IMR-90 (cell line): ENCODE results near the gene ZNF423. TPM values are rescaled to one million over a fixed set of nuclear protein-coding genes. Genes with fewer than 3 reads are reported as not detected.

Experiments
- ATAC-seq: fragments of 200-7000 bp; cut with Tn5 transposase; 2 replicates; pipeline ENCODE4 v1.9.1; 2020; ENCODE audit warnings: low read depth, mild to moderate bottlenecking, moderate library complexity
- BruUV-seq: library from RNA; stranded (reverse); fragments of 400-500 nt; replicated peaks from 2 replicates; lab custom pipeline; 2021; lab: Mats Ljungman, UMichigan
- CTCF ChIA-PET: fragments of 300-600 bp; formaldehyde crosslinking; extraction: SDS; loops from one replicate; lab custom pipeline; 2021; ENCODE audit warnings: antibody characterized with exemption; lab: Yijun Ruan, JAX
- POLR2A ChIA-PET: fragments of 300-600 bp; sonication (Branson Sonifier 250); formaldehyde crosslinking; loops from one replicate; lab custom pipeline; 2022; ENCODE audit warnings: antibody characterized with exemption; ENCODE audit not compliant: unreplicated experiment; lab: Charles Lee
- DNase-seq: peaks from one replicate; pipeline ENCODE4 v3.0.0; 2013
- H2AFZ ChIP-seq: replicated peaks from 2 replicates; pipeline ENCODE3; 2013; ENCODE audit warnings: low read length, mild to moderate bottlenecking; ENCODE audit not compliant: poor library complexity
- H2AK5ac ChIP-seq: 2 replicates; pipeline ENCODE4 v1.6.1; 2013; ENCODE audit warnings: low read depth, low read length, inconsistent platforms
- H2AK9ac ChIP-seq: replicated peaks from 2 replicates; pipeline ENCODE3; 2013; ENCODE audit warnings: mild to moderate bottlenecking, low read depth, low read length, moderate library complexity; ENCODE audit not compliant: poor library complexity
- H2BK120ac ChIP-seq: 2 replicates; pipeline ENCODE4 v1.6.1; 2013; ENCODE audit warnings: low read depth, low read length, inconsistent platforms
- H2BK15ac ChIP-seq: 3 replicates; pipeline ENCODE4 v1.6.1; 2013; ENCODE audit warnings: low read depth, low read length, inconsistent platforms
- H2BK20ac ChIP-seq: 2 replicates; pipeline ENCODE4 v1.6.1; 2013; ENCODE audit warnings: low read depth, mild to moderate bottlenecking, inconsistent platforms, low read length, moderate library complexity
- H2BK5ac ChIP-seq: 2 replicates; pipeline ENCODE4 v1.6.1; 2013; ENCODE audit warnings: mild to moderate bottlenecking, low read depth, low read length, inconsistent platforms; ENCODE audit not compliant: poor library complexity, severe bottlenecking
- H3K14ac ChIP-seq: replicated peaks from 2 replicates; pipeline ENCODE4 v1.6.1; 2013; ENCODE audit warnings: low read depth, low read length, inconsistent platforms
- H3K18ac ChIP-seq: 2 replicates; pipeline ENCODE4 v1.6.1; 2013; ENCODE audit warnings: low read depth, low read length, control low read depth
- H3K23ac ChIP-seq: 2 replicates; pipeline ENCODE4 v1.6.1; 2013; ENCODE audit warnings: low read depth, low read length, inconsistent platforms
- H3K27ac ChIP-seq: 2 replicates; pipeline ENCODE4 v1.5.1; 2013; ENCODE audit warnings: mild to moderate bottlenecking, control low read depth, low read length; ENCODE audit not compliant: insufficient read depth
- H3K27me3 ChIP-seq: 2 replicates; pipeline ENCODE4 v1.6.1; 2013; ENCODE audit warnings: low read length; ENCODE audit not compliant: control insufficient read depth, insufficient read depth
- H3K36me3 ChIP-seq: 2 replicates; pipeline ENCODE4 v1.6.1; 2013; ENCODE audit warnings: low read length, mixed read lengths; ENCODE audit not compliant: control insufficient read depth, insufficient read depth
- H3K4ac ChIP-seq: 2 replicates; pipeline ENCODE4 v1.6.1; 2013; ENCODE audit warnings: low read depth, low read length, inconsistent platforms
- H3K4me1 ChIP-seq: 2 replicates; pipeline ENCODE4 v1.6.1; 2013; ENCODE audit warnings: low read length, mixed read lengths; ENCODE audit not compliant: control insufficient read depth, insufficient read depth
- H3K4me2 ChIP-seq: 2 replicates; pipeline ENCODE4 v1.6.1; 2013; ENCODE audit warnings: low read depth, mild to moderate bottlenecking, control low read depth, low read length, moderate library complexity
- H3K4me3 ChIP-seq: 2 replicates; pipeline ENCODE4 v1.5.1; 2013; ENCODE audit warnings: low read depth, mild to moderate bottlenecking, control low read depth, low read length, moderate library complexity; ENCODE audit not compliant: insufficient read depth
- H3K56ac ChIP-seq: 2 replicates; pipeline ENCODE4 v1.6.1; 2013; ENCODE audit warnings: low read length, inconsistent platforms; ENCODE audit not compliant: insufficient read depth; ENCODE audit errors: extremely low read depth
- H3K79me1 ChIP-seq, 2 experiments: 2 replicates each; pipeline ENCODE4 v1.6.1; 2013; ENCODE audit warnings: low read length in 2 of 2, inconsistent platforms in 1 of 2, low read depth in 1 of 2
- H3K9ac ChIP-seq: 2 replicates; pipeline ENCODE4 v1.6.1; 2013; ENCODE audit warnings: low read depth, low read length, control low read depth
- H3K9me1 ChIP-seq: 2 replicates; pipeline ENCODE4 v1.6.1; 2013; ENCODE audit warnings: low read length, inconsistent platforms; ENCODE audit not compliant: insufficient read depth
- H3K9me3 ChIP-seq: 2 replicates; pipeline ENCODE4 v1.6.1; 2013; ENCODE audit warnings: low read length; ENCODE audit not compliant: control insufficient read depth, insufficient read depth
- H4K20me1 ChIP-seq: 2 replicates; pipeline ENCODE4 v1.6.1; 2013; ENCODE audit warnings: low read length, inconsistent platforms; ENCODE audit not compliant: insufficient read depth
- H4K5ac ChIP-seq: 2 replicates; pipeline ENCODE4 v1.6.1; 2013; ENCODE audit warnings: mild to moderate bottlenecking, low read depth, low read length, control low read depth
- H4K8ac ChIP-seq, 2 experiments: 2 replicates each; pipeline ENCODE4 v1.6.1; 2013; ENCODE audit warnings: low read depth in 2 of 2, low read length in 2 of 2, control low read depth in 1 of 2, inconsistent platforms in 1 of 2
- H4K91ac ChIP-seq: 2 replicates; pipeline ENCODE4 v1.6.1; 2013; ENCODE audit warnings: low read depth, low read length, inconsistent platforms; ENCODE audit not compliant: insufficient read depth
- CHD1 ChIP-seq: IDR thresholded peaks from 2 replicates; pipeline ENCODE4 v1.6.1; 2012; ENCODE audit warnings: low read depth, low read length, improper control_type of control experiment
- CTCF ChIP-seq: conservative IDR thresholded peaks from 2 replicates; pipeline ENCODE4 v1.5.1; 2012; ENCODE audit warnings: mild to moderate bottlenecking, low read depth, low read length, improper control_type of control experiment
- ELK1 ChIP-seq: fragments of 150-350 bp; IDR thresholded peaks from 2 replicates; pipeline ENCODE4 v1.6.1; 2016; ENCODE audit warnings: low read depth, mild to moderate bottlenecking, low read length, moderate library complexity, borderline replicate concordance
- RCOR1 ChIP-seq: IDR thresholded peaks from 2 replicates; pipeline ENCODE4 v1.6.1; 2012; ENCODE audit warnings: mild to moderate bottlenecking, low read length, improper control_type of control experiment; ENCODE audit not compliant: insufficient replicate concordance
- WGBS, 2 experiments: methylation state at CpG; one replicate each; pipeline versions ENCODE4 v1.1.5 to v1.1.7; 2013; ENCODE audit warnings: missing lambda C conversion rate in 2 of 2; ENCODE audit not compliant: insufficient read length in 1 of 2; ENCODE audit errors: extremely low coverage in 2 of 2; 5-methylcytosine and 5-hydroxymethylcytosine counted together
- dilution Hi-C: fragments of 300-500 bp; cut with HindIII; formaldehyde crosslinking; loops from one replicate; pipeline ENCODE4 v1.14.3; 2018; ENCODE audit warnings: low sequenced_read_pairs; ENCODE audit not compliant: unreplicated experiment
- in situ Hi-C: fragments of 300-500 bp; cut with MboI; formaldehyde crosslinking; loops from 3 replicates; pipeline ENCODE4 v1.14.3; 2019; ENCODE audit warnings: low sequenced_read_pairs, inconsistent platforms, mixed read lengths
- intact Hi-C: fragments of 100-400 bp; cut with micrococcal nuclease; formaldehyde crosslinking; loops from 2 replicates; pipeline ENCODE4 v1.10.0; 2022
- polyA plus RNA-seq, 3 experiments: library from polyadenylated mRNA; depleted of rRNA; stranded (reverse); fragments of >200 nt; gene quantifications; 2 replicates each; pipeline ENCODE4 v1.2.3, GENCODE V29; 2012; ENCODE audit warnings: low replicate concordance in 1 of 3
- total RNA-seq: library from RNA; depleted of rRNA; stranded (reverse); fragments of >200 nt; gene quantifications from 2 replicates; pipeline ENCODE4 v1.2.3, GENCODE V29; 2012
- TF ChIP-seq, protein P1 (sequence below): fragments of 150-350 bp; IDR thresholded peaks from 2 replicates; pipeline ENCODE4 v1.6.1; 2017; ENCODE audit warnings: mild to moderate bottlenecking, antibody characterized with exemption, low read length, low read depth

ZNF423 gene
- total and polyA plus RNA-seq, 2 of the 4 experiments (the other 2 are of a cell fraction) = under 0.01 to 0.10 TPM

DNA sequence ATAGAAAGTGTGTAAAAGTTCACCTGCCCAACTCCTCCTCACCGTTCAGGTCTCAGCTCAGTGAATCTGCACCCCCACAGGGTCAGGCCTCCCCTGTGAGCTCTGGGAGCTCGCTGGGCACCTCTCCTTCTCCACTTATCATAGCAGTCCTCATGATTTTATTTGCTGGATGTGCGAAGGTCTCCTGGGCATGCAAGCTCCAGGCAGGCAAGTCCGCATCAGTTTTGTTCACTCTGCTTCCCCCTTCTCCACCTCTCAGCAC is 112.8 kb downstream of the ZNF423 start (continued):
- no peak for TF ChIP-seq CHD1

GRCh38 chr16:49742428-49743202 is 113.3 kb downstream of the ZNF423 start:
- TF ChIP-seq RCOR1 (no peak), ELK1 (no peak), CHD1 (no peak), CTCF (no peak)
- TF ChIP-seq, protein P1, sequence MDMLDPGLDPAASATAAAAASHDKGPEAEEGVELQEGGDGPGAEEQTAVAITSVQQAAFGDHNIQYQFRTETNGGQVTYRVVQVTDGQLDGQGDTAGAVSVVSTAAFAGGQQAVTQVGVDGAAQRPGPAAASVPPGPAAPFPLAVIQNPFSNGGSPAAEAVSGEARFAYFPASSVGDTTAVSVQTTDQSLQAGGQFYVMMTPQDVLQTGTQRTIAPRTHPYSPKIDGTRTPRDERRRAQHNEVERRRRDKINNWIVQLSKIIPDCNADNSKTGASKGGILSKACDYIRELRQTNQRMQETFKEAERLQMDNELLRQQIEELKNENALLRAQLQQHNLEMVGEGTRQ = no peak
- POLR2A ChIA-PET = no interaction called here

More at GRCh38 chr16:49742428-49743202, 113.3 kb downstream of the ZNF423 start:
- H3K36me3 ChIP-seq = no peaks in the 10 kb centered on the region
- no peak overlapping the region for H2BK120ac ChIP-seq
- no peak for DNase-seq
- in situ Hi-C loops (no loop called here), dilution Hi-C loops (no loop called here), intact Hi-C loops (no loop called here)
- no peak overlapping the region for H4K91ac ChIP-seq
- H4K20me1 ChIP-seq = no peaks in the 10 kb centered on the region
- H2AK5ac ChIP-seq = no peak overlapping the region
- H2BK20ac ChIP-seq = no peak overlapping the region
- 20% methylated on average over 1 of the region's 19 CpGs; no CpG with 5 or more reads in 1 of the 2 experiments for WGBS, 2 experiments
- H3K18ac ChIP-seq = no peak overlapping the region
- no peak overlapping the region for H3K56ac ChIP-seq
- no peak overlapping the region for H3K4me3 ChIP-seq
- peaks cover 7% of the 10 kb centered on the region; the same call in 1 of the 2 replicates for H3K27me3 ChIP-seq
- CTCF ChIA-PET = no interaction called here
- no peaks in the 10 kb centered on the region for H3K9me1 ChIP-seq
- no peak overlapping the region for H3K27ac ChIP-seq
- no peak for ATAC-seq
- H2BK5ac ChIP-seq = no peak overlapping the region
- no peaks in the 10 kb centered on the region for H3K9me3 ChIP-seq
- no peak overlapping the region for H3K4ac ChIP-seq
- H2AK9ac ChIP-seq = peak overlapping the region; percentile 16
- no peak overlapping the region for H4K5ac ChIP-seq
- no peak overlapping the region for H2BK15ac ChIP-seq
- H4K8ac ChIP-seq = no peak overlapping the region
- BruUV-seq = no TSS peak
- no peak overlapping the region for H3K4me2 ChIP-seq
- H2AFZ ChIP-seq = no peak overlapping the region
- H3K9ac ChIP-seq = no peak overlapping the region
- H3K4me1 ChIP-seq = no peaks in the 10 kb centered on the region
- no peak overlapping the region for H3K23ac ChIP-seq
- H3K14ac ChIP-seq = no peak overlapping the region
- no peaks in the 10 kb centered on the region for H3K79me1 ChIP-seq
